HCT116 (cell line): Measurements from ENCODE around the gene GNMT. TPM values are rescaled to one million over a fixed set of nuclear protein-coding genes. Genes with fewer than 3 reads are reported as not detected.

Experiments
- ATAC-seq: fragments of 200-7000 bp; cut with Tn5 transposase; 2 replicates; pipeline ENCODE4 v1.9.1; 2020; ENCODE audit warnings: mild to moderate bottlenecking, moderate library complexity
- BruUV-seq: library from RNA; stranded (reverse); fragments of 400-500 nt; replicated peaks from 2 replicates; lab custom pipeline; 2021; lab: Mats Ljungman, UMichigan
- CTCF ChIA-PET: fragments of 300-600 bp; sonication (Branson Sonifier 250); formaldehyde crosslinking; loops from one replicate; lab custom pipeline; 2021; ENCODE audit warnings: antibody characterized with exemption; lab: Charles Lee
- POLR2A ChIA-PET: fragments of 300-600, 350-600 bp; sonication (Branson Sonifier 250); formaldehyde crosslinking; loops from one replicate; lab custom pipeline; 2021; ENCODE audit warnings: antibody characterized with exemption; lab: Charles Lee
- RAD21 ChIA-PET, 2 experiments: fragments of 300-600 bp; sonication (Branson Sonifier 250); formaldehyde crosslinking; loops; one replicate each; lab custom pipeline; 2023; ENCODE audit warnings: low total read pairs in 2 of 2; ENCODE audit not compliant: uncharacterized antibody in 2 of 2, unreplicated experiment in 2 of 2, low non-redundant PET in 1 of 2; lab: Charles Lee
- DNase-seq: peaks from one replicate; pipeline ENCODE4 v3.0.0-alpha.2; 2010; ENCODE audit warnings: low read depth, low spot score
- H2AFZ ChIP-seq: fragments of 200-600 bp; shearing (Covaris generic), sonication (generic); 2 replicates; pipeline ENCODE4 v1.6.1; 2017; ENCODE audit warnings: low read depth, mixed run types, mixed read lengths, antibody characterized with exemption, low read length; ENCODE audit not compliant: poor library complexity, severe bottlenecking
- H3K27ac ChIP-seq: 2 replicates; pipeline ENCODE4 v1.5.1; 2012; ENCODE audit warnings: low read depth, low read length
- H3K27me3 ChIP-seq: fragments of 200-600 bp; sonication (generic); 2 replicates; pipeline ENCODE4 v1.6.1; 2016; ENCODE audit warnings: mixed run types, low read length, mixed read lengths; ENCODE audit not compliant: insufficient read depth
- H3K36me3 ChIP-seq, 2 experiments: fragments of 200-500 bp in 1 of 2; fragments of 200-600 bp in 1 of 2; sonication (Bioruptor generic) in 1 of 2; sonication (generic) in 1 of 2; 2 replicates each; pipeline versions ENCODE4 v1.5.1 to v1.6.1; 2014 to 2016; ENCODE audit warnings: low read length in 2 of 2, inconsistent platforms in 1 of 2, mixed read lengths in 1 of 2, mixed run types in 1 of 2; ENCODE audit not compliant: insufficient read depth in 2 of 2, control insufficient read depth in 1 of 2
- H3K4me1 ChIP-seq, 2 experiments: fragments of 200-600 bp in 1 of 2; sonication (generic) in 1 of 2; 2 replicates each; pipeline versions ENCODE4 v1.5.1 to v1.6.1; 2012 to 2017; ENCODE audit warnings: low read length in 2 of 2, inconsistent platforms in 1 of 2, mild to moderate bottlenecking in 1 of 2, mixed read lengths in 1 of 2, mixed run types in 1 of 2, moderate library complexity in 1 of 2; ENCODE audit not compliant: insufficient read depth in 2 of 2, control insufficient read depth in 1 of 2
- H3K4me2 ChIP-seq: fragments of 200-600 bp; sonication (generic); 2 replicates; pipeline ENCODE4 v1.6.1; 2017; ENCODE audit warnings: mixed run types, low read length, mixed read lengths
- H3K4me3 ChIP-seq, 2 experiments: fragments of 200-600 bp in 1 of 2; sonication (generic) in 1 of 2; replicated peaks in 1 of 2; 2 replicates each; pipeline ENCODE4 v1.5.1; 2011 to 2016; ENCODE audit warnings: low read length in 2 of 2, control low read depth in 1 of 2, low read depth in 1 of 2, mild to moderate bottlenecking in 1 of 2, mixed read lengths in 1 of 2, mixed run types in 1 of 2
- H3K79me2 ChIP-seq: fragments of 200-600 bp; sonication (generic); 2 replicates; pipeline ENCODE4 v1.6.1; 2017; ENCODE audit warnings: mild to moderate bottlenecking, mixed run types, low read length, moderate library complexity, mixed read lengths; ENCODE audit not compliant: insufficient read depth
- H3K9ac ChIP-seq: fragments of 200-600 bp; sonication (generic); 2 replicates; pipeline ENCODE4 v1.6.1; 2016; ENCODE audit warnings: low read length, mixed read lengths
- H3K9me2 ChIP-seq: fragments of 200-600 bp; sonication (generic), shearing (Covaris generic); 2 replicates; pipeline ENCODE4 v1.6.1; 2017; ENCODE audit warnings: mixed run types, mild to moderate bottlenecking, moderate library complexity; ENCODE audit not compliant: insufficient read depth
- H3K9me3 ChIP-seq, 2 experiments: fragments of 200-500 bp in 1 of 2; fragments of 200-600 bp in 1 of 2; sonication (Bioruptor generic) in 1 of 2; sonication (generic) in 1 of 2; 2 replicates each; pipeline ENCODE4 v1.6.1; 2014 to 2017; ENCODE audit warnings: low read length in 2 of 2, mixed read lengths in 2 of 2, inconsistent platforms in 1 of 2, low read depth in 1 of 2, mild to moderate bottlenecking in 1 of 2, mixed run types in 1 of 2, moderate library complexity in 1 of 2; ENCODE audit not compliant: control insufficient read depth in 1 of 2, insufficient read depth in 1 of 2
- H4K20me1 ChIP-seq: fragments of 200-600 bp; sonication (generic), shearing (Covaris generic); 2 replicates; pipeline ENCODE4 v1.6.1; 2017; ENCODE audit warnings: mixed run types, mild to moderate bottlenecking, moderate library complexity; ENCODE audit not compliant: insufficient read depth
- ELF1 ChIP-seq: IDR thresholded peaks from 2 replicates; pipeline ENCODE4 v1.6.1; 2012; ENCODE audit warnings: low read depth, borderline replicate concordance
- EZH2 ChIP-seq: fragments of 200-600 bp; sonication (generic); IDR thresholded peaks from 2 replicates; pipeline ENCODE4 v1.6.1; 2017; ENCODE audit warnings: antibody characterized with exemption, mixed run types
- FOSL1 ChIP-seq: IDR thresholded peaks from 2 replicates; pipeline ENCODE4 v1.6.1; 2012; ENCODE audit warnings: low read depth
- POLR2A ChIP-seq: IDR thresholded peaks from 2 replicates; pipeline ENCODE4 v1.7.0; 2011; ENCODE audit warnings: borderline replicate concordance; ENCODE audit not compliant: insufficient read depth, insufficient read length; ENCODE audit errors: extremely low read depth
- POLR2AphosphoS5 ChIP-seq: IDR thresholded peaks from 2 replicates; pipeline ENCODE4 v1.6.1; 2011; ENCODE audit warnings: mild to moderate bottlenecking, low read depth, low read length, moderate library complexity
- SRF ChIP-seq: IDR thresholded peaks from 2 replicates; pipeline ENCODE4 v1.6.1; 2012; ENCODE audit warnings: low read depth
- intact Hi-C: fragments of 100-400 bp; cut with micrococcal nuclease; formaldehyde crosslinking; loops from 2 replicates; pipeline ENCODE4 v1.10.0; 2022
- total RNA-seq: library from RNA; stranded (reverse); gene quantifications from one replicate; pipeline ENCODE4 v1.2.1, GENCODE V29; 2021; ENCODE audit not compliant: unreplicated experiment
- TF ChIP-seq, protein P1 (sequence below): IDR thresholded peaks from 2 replicates; pipeline ENCODE4 v1.6.1; 2012
- TF ChIP-seq, protein P2 (sequence below), 3 experiments: fragments of 200-600 bp in 1 of 3; sonication (generic) in 1 of 3; IDR thresholded peaks in 2 of 3; conservative IDR thresholded peaks in 1 of 3; 2 replicates each; pipeline ENCODE4 v1.5.1; 2012 to 2017; ENCODE audit warnings: low read depth in 2 of 3, low read length in 2 of 3, antibody characterized with exemption in 1 of 3, borderline replicate concordance in 1 of 3, control low read depth in 1 of 3, mild to moderate bottlenecking in 1 of 3, mixed read lengths in 1 of 3, mixed run types in 1 of 3, moderate library complexity in 1 of 3; ENCODE audit not compliant: insufficient read depth in 1 of 3

Gene GNMT
- total RNA-seq, 1 experiment from 2014 or later: 0.57 TPM

DNA sequence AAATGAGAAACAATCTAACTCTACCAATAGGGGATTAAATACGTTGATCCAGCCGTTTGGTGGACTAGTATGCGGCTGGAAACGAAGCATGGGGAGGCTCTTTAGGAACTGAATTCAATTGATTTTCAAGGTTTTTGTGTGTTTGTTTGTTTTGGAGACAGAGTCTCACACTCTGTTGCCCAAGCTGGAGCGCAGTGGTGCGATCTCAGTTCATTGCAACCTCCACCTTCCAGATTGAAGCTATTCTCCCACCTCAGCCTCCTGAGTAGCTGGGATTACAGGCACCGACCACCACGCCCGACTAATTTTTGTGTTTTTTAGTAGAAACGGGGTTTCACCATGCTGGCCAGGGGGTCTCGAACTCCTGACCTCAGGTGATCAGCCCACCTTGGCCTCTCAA lies 24.2 kb upstream of the GNMT start:
- Histone ChIP-seq H3K9ac (no peak overlapping the region), H3K79me2 (peaks cover 30% of the 10 kb centered on the region), H3K4me3 (no peak overlapping the region), H3K27me3 (no peaks in the 10 kb centered on the region), H3K36me3 (peaks cover 25 to 31% of the 10 kb centered on the region in 2 experiments; a peak in 3 of 4 replicates), H3K4me1 (no peaks in the 10 kb centered on the region), H4K20me1 (no peaks in the 10 kb centered on the region), H3K9me2 (no peaks in the 10 kb centered on the region), H3K27ac (no peak overlapping the region), H2AFZ (no peak overlapping the region), H3K9me3 (no peaks in the 10 kb centered on the region), H3K4me2 (no peak overlapping the region)
- no peak for TF ChIP-seq POLR2AphosphoS5
- TF ChIP-seq, protein P1, sequence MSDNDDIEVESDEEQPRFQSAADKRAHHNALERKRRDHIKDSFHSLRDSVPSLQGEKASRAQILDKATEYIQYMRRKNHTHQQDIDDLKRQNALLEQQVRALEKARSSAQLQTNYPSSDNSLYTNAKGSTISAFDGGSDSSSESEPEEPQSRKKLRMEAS: no peak
- no peak for TF ChIP-seq EZH2
- TF ChIP-seq FOSL1: no peak
- no peak for TF ChIP-seq ELF1
- no peak for TF ChIP-seq POLR2A
- TF ChIP-seq, protein P2, sequence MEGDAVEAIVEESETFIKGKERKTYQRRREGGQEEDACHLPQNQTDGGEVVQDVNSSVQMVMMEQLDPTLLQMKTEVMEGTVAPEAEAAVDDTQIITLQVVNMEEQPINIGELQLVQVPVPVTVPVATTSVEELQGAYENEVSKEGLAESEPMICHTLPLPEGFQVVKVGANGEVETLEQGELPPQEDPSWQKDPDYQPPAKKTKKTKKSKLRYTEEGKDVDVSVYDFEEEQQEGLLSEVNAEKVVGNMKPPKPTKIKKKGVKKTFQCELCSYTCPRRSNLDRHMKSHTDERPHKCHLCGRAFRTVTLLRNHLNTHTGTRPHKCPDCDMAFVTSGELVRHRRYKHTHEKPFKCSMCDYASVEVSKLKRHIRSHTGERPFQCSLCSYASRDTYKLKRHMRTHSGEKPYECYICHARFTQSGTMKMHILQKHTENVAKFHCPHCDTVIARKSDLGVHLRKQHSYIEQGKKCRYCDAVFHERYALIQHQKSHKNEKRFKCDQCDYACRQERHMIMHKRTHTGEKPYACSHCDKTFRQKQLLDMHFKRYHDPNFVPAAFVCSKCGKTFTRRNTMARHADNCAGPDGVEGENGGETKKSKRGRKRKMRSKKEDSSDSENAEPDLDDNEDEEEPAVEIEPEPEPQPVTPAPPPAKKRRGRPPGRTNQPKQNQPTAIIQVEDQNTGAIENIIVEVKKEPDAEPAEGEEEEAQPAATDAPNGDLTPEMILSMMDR (IDR thresholded peaks at IDR 0.05 in 2 of 3, conservative IDR thresholded peaks at IDR 0.05 in 1 of 3; ENCODE audit: borderline replicate concordance in 1 of 3, insufficient read depth in 1 of 3, low read depth in 2 of 3, low read length in 2 of 3): no peak
- no peak for TF ChIP-seq SRF
- no TSS peak for BruUV-seq
- intact Hi-C loops: no loop called here
- RAD21 ChIA-PET: no interaction called here
- ATAC-seq: no peak
- no peak for DNase-seq
- POLR2A ChIA-PET: no interaction called here
- CTCF ChIA-PET: no interaction called here
